ENCODE measurements around the gene FEZF1.

FEZF1 gene

DNA sequence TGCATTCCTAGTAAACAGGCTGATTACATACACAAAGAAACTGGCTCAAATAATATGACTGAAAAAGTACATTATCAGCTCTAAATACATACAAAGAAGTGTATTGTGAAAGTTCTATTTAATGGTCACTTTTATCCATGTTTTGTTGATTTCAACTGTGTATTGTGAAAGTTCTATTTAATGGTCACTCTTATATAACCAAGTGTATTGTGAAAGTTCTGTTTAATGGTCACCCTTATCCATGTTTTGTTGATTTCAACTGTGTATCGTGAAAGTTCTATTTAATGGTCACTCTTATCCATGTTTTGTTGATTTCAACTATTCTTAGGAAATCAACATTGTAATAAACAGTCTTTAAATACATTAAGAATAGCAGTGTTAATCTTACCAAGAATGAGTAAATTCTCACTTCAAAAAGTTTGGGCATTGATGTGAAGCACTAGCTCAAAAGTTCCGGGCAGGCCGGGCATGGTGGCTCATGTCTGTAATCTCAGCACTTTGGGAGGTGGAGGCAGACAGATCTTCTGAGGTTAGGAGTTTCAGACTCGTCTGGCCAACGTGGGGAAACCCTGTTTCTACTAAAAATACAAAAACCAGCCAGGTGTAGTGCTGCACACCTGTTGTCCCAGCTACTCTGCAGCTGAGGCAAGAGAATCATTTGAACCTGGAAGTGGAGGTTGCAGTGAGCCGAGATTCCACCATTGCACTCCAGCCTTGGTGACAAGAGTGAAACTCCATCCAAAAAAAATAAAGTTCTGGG, 34.8 kb upstream of the FEZF1 start:
- H3K4me3 ChIP-seq (ENCODE audit: low read depth, low read length): no peak overlapping the region
- TF ChIP-seq, protein P1, sequence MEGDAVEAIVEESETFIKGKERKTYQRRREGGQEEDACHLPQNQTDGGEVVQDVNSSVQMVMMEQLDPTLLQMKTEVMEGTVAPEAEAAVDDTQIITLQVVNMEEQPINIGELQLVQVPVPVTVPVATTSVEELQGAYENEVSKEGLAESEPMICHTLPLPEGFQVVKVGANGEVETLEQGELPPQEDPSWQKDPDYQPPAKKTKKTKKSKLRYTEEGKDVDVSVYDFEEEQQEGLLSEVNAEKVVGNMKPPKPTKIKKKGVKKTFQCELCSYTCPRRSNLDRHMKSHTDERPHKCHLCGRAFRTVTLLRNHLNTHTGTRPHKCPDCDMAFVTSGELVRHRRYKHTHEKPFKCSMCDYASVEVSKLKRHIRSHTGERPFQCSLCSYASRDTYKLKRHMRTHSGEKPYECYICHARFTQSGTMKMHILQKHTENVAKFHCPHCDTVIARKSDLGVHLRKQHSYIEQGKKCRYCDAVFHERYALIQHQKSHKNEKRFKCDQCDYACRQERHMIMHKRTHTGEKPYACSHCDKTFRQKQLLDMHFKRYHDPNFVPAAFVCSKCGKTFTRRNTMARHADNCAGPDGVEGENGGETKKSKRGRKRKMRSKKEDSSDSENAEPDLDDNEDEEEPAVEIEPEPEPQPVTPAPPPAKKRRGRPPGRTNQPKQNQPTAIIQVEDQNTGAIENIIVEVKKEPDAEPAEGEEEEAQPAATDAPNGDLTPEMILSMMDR (conservative IDR thresholded peaks at IDR 0.05; ENCODE audit: low read depth, low read length): no peak
- DNase-seq (ENCODE audit: low read depth): no peak

DNA sequence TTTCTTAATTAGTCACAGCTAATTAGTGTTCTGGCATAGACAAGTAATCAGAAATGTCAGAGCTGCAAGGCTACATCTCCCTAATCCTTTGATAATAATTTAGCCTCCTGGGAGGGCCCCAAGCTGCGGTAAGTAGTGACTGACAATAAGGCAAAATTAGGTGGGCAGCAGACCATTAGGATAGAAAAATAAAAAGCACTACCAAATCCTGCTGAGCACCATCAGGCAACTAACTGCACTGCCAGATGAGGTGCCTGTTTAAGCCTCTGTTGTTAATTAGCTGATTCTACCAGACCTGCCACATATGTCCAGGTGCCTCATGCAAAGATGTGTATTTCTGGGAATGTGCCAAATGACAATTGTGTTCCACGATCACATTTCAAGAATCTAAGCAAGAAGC, 32.5 kb upstream of the FEZF1 start:
- DNase-seq (ENCODE audit: low read depth): no peak
- no peak overlapping the region for H3K4me3 ChIP-seq (ENCODE audit: low read depth, low read length)
- TF ChIP-seq, protein P1 (conservative IDR thresholded peaks at IDR 0.05; ENCODE audit: low read depth, low read length): no peak

DNA sequence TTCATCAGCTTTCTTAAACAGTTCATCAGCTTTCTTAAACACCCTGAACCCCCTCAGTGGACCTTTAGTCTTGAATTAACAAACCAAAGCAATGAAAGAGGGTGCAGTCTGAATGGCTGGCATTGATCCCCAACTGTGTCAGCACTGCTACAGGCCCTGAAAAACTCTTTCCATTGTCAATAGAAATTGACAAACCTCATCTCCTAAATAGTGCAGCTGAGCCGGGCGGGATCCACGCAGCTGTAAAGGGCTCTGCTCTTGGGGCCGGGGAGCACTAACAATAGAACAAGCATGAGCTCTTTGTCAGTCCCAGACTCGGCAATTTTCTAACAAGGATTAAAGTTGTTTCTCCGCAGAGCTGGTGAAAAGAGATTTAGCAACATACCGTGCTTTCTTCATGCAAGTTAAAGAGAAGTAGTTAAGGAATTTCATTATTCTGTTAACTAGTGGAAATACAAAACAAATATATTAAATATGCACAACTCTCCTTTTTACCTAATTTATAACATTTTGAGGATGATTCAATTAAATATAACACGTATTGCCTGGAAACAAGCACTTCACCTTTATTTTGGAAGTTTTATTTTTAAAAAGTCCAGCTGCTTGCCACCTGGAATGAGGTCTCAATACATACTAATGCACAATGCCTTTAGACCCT, 24.7 kb upstream of the FEZF1 start:
- no peak for DNase-seq (ENCODE audit: low read depth)
- no peak overlapping the region for H3K4me3 ChIP-seq (ENCODE audit: low read depth, low read length)
- TF ChIP-seq, protein P1 (conservative IDR thresholded peaks at IDR 0.05; ENCODE audit: low read depth, low read length): no peak

DNA sequence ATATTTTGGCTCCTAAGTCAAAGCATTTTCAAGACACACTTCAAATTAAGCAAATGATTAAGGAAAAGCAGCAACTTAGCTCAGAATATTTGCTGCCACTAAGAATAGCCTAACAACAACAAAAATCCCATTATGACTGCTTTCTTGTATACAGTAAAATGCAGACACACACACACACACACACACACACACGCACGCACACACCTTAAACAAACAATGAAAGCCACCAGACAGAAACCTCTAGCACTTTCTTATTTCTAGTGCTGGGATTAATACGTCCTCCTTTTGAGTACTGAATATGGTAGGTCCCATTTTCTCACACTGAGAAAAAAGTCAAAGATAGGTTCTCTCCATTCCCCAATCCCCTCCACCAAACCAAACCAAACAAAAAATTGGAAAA, 23.4 kb upstream of the FEZF1 start:
- TF ChIP-seq, protein P1 (conservative IDR thresholded peaks at IDR 0.05; ENCODE audit: low read depth, low read length): no peak
- no peak overlapping the region for H3K4me3 ChIP-seq (ENCODE audit: low read depth, low read length)
- no peak for DNase-seq (ENCODE audit: low read depth)

DNA sequence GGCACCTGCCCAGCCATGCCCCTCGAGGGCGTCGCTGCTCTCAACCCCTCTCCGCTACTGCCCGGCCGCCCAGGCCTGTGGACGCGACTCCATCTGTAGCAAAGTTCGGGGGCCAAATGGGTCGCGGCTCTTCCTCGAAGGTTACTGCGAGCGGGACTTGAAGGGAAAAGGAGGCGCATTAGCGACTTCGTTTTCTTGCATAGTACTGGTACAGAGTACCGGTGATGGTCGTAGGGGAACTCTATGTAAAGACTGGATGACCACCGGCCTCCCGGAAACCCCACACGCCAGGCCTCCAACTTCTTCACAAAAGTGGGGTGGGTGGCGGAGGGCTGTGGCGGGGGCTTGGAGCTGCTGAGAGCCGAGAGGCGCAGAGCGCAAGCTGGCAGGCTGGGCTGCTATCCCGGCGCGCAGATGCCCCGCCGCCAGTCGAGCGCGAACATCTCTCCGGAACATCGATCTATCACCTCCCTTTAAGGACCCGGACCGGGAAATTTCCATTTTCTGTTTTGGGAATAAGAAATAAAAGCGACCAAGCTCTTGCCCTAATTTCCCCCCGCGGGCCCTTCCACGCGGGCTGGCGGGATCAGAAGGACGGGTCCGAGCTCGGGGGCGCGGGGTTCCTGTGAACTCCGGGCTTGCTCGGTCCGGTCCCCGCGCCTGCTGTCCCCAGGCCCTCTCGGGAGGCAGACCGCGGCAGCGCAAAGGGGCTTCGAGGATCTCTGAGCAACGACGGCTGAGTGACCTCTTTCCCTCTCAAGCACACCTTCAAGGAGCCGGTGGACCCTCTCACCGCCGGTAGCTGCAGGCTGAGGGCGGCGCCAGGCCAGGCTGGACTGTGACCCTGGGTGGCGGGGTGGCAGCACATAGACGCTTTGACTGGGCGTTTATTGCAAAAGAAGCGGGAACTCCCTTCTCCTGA, 12.2 kb upstream of the FEZF1 start:
- TF ChIP-seq, protein P1 (conservative IDR thresholded peaks at IDR 0.05; ENCODE audit: low read depth, low read length): no peak
- DNase-seq (ENCODE audit: low read depth): no peak
- no peak overlapping the region for H3K4me3 ChIP-seq (ENCODE audit: low read depth, low read length)

DNA sequence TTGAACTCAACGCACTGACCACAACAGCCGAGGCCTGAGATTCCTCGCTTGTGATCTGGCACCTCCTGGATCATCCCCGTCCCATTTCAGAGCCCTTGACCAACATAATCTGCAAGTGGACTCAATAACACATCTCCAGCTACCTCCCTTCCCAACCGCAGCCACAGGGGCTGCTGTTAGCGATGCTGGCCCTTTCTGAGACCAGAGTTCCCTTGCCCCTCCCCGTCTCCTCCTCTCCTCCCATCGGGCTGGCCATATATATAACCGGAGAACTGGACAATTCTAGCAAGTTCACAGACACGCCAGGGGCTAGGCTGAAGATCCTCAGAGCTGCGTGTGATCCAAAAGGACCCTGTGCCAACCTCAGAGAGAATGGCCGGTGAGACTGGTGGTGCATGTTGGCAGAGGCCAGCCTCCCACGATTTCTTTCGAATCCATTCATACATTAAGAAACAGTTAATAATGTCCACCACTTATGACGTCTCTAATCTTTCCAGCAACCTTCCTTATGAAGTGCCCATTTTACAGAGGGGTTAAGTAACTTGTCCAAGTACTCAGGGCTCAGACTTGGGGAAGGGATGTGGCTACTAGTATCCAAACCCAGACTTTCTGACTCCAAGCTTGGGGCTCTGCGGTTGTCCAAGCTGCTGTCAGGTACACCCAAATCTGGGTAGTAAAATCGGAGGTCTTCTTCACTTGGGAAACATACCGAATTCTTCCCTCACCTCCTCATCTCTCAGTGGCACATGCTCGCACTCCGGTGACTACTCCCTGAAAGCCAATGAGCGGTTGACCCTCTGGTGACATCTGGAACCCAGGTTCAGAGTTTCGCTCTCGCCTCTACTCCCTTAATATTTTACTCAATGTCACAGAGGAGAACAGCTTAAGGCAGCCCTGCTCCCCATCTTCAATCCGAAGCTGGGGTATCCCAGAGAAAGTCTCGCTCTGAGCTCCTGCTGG, 11.2 kb upstream of the FEZF1 start:
- H3K4me3 ChIP-seq (ENCODE audit: low read depth, low read length): no peak overlapping the region
- TF ChIP-seq, protein P1 (conservative IDR thresholded peaks at IDR 0.05; ENCODE audit: low read depth, low read length): no peak
- no peak for DNase-seq (ENCODE audit: low read depth)

Data from choroid plexus epithelial cell (primary cell).